ENCODE measurements around the gene SEC14L5. TPM values are rescaled to one million over a fixed set of nuclear protein-coding genes. Genes with fewer than 3 reads are reported as not detected.

SEC14L5 gene
- total RNA-seq, 2 donors from 2014 or later, result 0.74 to 0.77 TPM

DNA sequence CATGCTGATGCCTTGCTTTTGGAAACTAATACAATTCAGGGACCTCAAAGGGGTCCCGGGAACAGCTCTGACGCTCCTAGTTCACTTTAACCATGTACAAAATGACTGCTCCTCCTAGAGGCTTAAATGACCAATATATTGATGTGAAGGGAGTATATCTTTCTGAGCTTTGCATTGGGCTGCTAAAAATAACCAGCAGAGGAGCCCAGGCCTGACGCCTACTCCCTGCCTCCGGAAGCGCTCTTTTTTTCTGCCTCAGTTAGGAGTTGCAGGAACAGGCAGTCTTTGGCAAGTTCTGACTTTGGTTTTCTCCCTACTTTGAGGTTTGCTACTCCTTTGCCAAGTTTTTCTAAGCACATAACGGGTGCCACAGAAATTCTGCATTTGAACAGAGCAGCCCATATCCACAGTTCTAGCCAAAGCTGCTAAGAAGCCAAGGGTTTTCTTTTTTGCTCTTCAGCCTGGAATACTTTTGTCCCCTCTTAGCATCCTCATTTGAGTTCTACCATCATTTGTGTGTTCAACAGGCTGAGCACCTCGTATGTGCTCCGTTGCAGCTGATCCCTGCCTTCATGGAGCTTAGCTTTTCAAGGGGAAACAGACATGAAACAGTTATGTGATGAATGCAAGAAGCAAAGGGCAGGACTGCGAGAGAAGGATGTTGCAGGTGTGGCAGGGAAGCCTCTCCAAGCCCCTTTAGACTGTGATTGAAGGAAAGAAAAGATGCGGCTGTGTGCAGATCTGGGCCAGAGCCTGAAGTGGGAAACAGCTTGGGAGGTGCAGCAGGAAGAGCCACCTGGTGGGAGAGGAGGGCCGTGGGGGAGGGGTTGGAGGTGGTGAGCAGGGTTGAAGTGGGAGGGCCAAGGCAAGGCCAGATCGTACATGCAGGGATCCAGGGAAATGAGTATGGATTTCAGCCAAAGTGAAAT lies 78.4 kb downstream of the SEC14L5 start:
- Histone ChIP-seq H3K27me3 (replicated peaks; ENCODE audit: insufficient read depth) (no peaks in the 10 kb centered on the region), H3K9me3 (no peaks in the 10 kb centered on the region), H3K4me3 (no peak overlapping the region), H3K27ac (no peak overlapping the region), H3K36me3 (no peaks in the 10 kb centered on the region), H3K4me1 (replicated peaks) (peaks cover 4% of the 10 kb centered on the region)
- no peak for DNase-seq (ENCODE audit: low spot score)
- TF ChIP-seq POLR2AphosphoS5 (IDR thresholded peaks at IDR 0.05), result no peak
- TF ChIP-seq, protein P1, sequence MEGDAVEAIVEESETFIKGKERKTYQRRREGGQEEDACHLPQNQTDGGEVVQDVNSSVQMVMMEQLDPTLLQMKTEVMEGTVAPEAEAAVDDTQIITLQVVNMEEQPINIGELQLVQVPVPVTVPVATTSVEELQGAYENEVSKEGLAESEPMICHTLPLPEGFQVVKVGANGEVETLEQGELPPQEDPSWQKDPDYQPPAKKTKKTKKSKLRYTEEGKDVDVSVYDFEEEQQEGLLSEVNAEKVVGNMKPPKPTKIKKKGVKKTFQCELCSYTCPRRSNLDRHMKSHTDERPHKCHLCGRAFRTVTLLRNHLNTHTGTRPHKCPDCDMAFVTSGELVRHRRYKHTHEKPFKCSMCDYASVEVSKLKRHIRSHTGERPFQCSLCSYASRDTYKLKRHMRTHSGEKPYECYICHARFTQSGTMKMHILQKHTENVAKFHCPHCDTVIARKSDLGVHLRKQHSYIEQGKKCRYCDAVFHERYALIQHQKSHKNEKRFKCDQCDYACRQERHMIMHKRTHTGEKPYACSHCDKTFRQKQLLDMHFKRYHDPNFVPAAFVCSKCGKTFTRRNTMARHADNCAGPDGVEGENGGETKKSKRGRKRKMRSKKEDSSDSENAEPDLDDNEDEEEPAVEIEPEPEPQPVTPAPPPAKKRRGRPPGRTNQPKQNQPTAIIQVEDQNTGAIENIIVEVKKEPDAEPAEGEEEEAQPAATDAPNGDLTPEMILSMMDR (IDR thresholded peaks at IDR 0.05), result no peak
- TF ChIP-seq POLR2A (IDR thresholded peaks at IDR 0.05), result no peak
- intact Hi-C loops (cut with DNase I), result no loop called here
- 50% methylated on average over 12 of the region's 12 CpGs for WGBS

DNA sequence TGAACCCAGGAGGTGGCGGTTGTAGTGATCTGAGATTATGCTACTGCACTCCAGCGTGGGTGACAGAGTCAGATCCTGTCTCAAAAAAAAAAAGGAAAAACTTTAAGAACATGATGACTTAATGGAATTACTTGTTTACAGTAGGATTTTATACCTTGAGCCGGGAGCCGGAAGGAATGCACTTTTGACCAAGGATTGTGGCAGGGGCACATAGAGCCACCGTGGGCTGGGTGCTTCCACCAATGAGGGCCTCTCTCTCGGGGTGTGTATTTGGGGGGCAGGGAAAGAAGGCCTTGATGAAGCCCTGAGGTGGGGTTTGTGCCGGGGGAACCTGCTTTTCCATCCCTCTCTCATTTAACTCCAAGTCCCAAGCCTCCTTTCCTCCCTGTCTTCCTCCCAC lies 82.3 kb downstream of the SEC14L5 start:
- H3K9me3 ChIP-seq, result no peaks in the 10 kb centered on the region
- H3K27me3 ChIP-seq (replicated peaks; ENCODE audit: insufficient read depth), result no peaks in the 10 kb centered on the region
- H3K36me3 ChIP-seq, result no peaks in the 10 kb centered on the region
- H3K4me1 ChIP-seq (replicated peaks), result no peaks in the 10 kb centered on the region
- no peak overlapping the region for H3K4me3 ChIP-seq
- TF ChIP-seq, protein P1 (IDR thresholded peaks at IDR 0.05), result no peak
- no peak for TF ChIP-seq POLR2AphosphoS5 (IDR thresholded peaks at IDR 0.05)
- TF ChIP-seq POLR2A (IDR thresholded peaks at IDR 0.05), result no peak
- no peak for DNase-seq (ENCODE audit: low spot score)
- intact Hi-C loops (cut with DNase I), result no loop called here
- H3K27ac ChIP-seq, result no peak overlapping the region
- WGBS, result 23% methylated on average over 7 of the region's 7 CpGs

DNA sequence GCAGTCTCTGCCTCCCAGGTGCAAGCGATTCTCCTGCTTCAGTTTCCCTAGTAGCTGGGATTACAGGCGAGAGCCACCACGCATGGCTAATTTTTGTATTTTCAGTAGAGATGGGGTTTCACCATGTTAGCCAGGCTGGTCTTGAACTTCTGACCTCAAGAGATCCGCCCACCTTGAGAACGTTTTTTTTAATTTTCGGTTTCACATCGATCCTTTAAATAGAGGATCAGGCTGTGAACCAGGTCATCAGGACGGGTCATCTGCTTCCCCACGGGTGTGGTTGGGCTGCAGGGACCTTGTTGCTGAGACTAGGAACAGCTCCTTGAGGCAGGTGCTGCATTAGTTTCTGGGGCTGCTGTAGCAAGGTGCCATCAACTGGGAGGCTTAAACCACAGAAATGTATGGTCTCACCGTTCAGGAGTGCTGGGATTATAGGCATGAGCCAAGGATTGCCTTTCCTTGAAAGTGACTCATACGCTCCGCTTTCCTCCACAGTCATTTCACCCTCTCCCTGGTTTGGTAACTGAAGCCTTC lies 83.5 kb downstream of the SEC14L5 start:
- TF ChIP-seq, protein P1 (IDR thresholded peaks at IDR 0.05), result no peak
- no peak for TF ChIP-seq POLR2AphosphoS5 (IDR thresholded peaks at IDR 0.05)
- no peak for DNase-seq (ENCODE audit: low spot score)
- Histone ChIP-seq H3K36me3 (no peaks in the 10 kb centered on the region), H3K4me3 (no peak overlapping the region), H3K27me3 (replicated peaks; ENCODE audit: insufficient read depth) (no peaks in the 10 kb centered on the region), H3K4me1 (replicated peaks) (no peaks in the 10 kb centered on the region), H3K9me3 (no peaks in the 10 kb centered on the region), H3K27ac (no peak overlapping the region)
- intact Hi-C loops (cut with DNase I), result no loop called here
- 68% methylated on average over 12 of the region's 12 CpGs for WGBS

DNA sequence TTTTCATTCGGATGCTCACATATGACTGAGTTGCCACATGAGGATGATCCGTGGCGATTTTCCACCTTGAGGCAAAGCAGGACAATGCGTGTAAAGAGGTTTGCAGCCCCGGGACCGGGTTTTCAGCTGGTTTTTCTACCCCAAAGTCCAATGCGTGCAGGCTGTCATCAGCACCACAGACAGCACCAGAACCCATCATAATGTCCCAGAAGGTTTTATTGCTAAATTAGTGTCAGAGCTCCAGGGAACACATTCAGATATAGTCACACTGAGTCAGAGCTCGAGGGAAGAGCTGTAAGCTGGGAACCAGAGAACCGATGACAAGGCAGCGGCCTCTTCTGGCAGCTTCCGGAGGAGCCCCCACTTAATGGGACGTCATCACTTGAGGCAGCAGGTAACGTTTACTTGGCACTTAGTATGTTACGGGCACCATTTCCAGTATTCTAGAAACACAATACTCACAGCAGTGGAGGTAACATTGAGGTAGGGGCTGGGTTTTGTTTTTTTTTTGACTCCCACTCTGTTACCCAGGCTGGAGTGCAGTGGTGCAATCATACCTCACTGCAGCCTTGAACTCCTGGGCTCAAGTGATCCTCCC lies 84.5 kb downstream of the SEC14L5 start:
- no peaks in the 10 kb centered on the region for H3K36me3 ChIP-seq
- no peak overlapping the region for H3K4me3 ChIP-seq
- H3K27ac ChIP-seq, result no peak overlapping the region
- DNase-seq (ENCODE audit: low spot score), result no peak
- intact Hi-C loops (cut with DNase I), result no loop called here
- no peaks in the 10 kb centered on the region for H3K9me3 ChIP-seq
- no peaks in the 10 kb centered on the region for H3K4me1 ChIP-seq (replicated peaks)
- WGBS, result 67% methylated on average over 14 of the region's 14 CpGs
- TF ChIP-seq POLR2AphosphoS5 (IDR thresholded peaks at IDR 0.05) (no peak), POLR2A (IDR thresholded peaks at IDR 0.05) (no peak)
- TF ChIP-seq, protein P1 (IDR thresholded peaks at IDR 0.05), result no peak
- no peaks in the 10 kb centered on the region for H3K27me3 ChIP-seq (replicated peaks; ENCODE audit: insufficient read depth)

All from prostate gland (tissue), 2 donors.